HG02623 (cell line): ENCODE results near the gene SMC3.
A peak's percentile ranks its signal among the peaks of the same experiment; 100 is the strongest.

Source experiments
- ATAC-seq: cut with Tn5 transposase; IDR thresholded peaks from one replicate; pipeline ENCODE4 v1.9.1; 2021; ENCODE audit warnings: moderate library complexity; ENCODE audit not compliant: unreplicated experiment

Gene SMC3

DNA sequence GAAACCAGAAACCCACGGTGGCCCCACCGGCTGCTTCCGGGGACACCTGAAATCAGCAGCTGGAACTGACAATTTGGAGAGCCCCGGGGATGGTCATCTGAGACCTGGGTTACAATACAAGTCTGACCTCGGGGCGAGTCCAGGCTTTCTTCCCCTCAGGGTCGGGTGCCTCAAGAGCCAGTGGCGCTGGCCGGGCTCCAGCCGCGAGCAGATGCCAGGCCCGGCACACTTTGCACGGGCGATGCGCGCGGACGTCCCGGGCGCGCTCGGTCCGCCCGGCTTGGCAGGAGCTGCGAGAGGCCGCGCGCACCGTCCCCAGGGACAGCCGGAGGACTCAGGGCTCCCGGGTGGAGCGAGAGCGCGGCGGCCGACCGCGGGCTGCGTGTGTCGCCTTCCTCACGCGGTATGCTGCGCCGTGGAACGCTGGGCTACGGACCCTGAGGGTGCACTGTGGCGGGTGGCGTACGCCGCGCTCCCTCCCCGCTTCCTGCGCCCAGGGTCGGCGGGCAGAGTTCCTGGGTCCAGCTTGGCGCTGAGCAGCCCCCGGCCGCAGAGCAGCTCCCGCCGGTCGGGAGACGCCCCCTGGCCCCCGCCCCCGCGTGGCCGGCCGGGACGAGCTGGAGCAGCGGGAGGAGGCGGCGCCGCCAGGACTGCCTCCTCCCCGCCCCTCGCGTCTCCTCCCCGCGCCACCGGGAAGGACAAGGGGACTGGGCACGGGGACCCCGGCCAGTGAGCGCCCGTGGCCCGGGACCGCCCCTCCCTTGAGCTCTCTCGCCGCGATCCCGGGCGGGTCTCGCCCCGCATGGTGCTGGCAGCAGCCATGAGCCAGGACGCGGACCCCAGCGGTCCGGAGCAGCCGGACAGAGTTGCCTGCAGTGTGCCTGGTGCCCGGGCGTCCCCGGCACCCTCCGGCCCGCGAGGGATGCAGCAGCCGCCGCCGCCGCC, 76.4 kb downstream of the SMC3 start, which contains the start of gene RBM20:
Gene RBM20 (plus strand): TSS at position 684 of the 945 bp plus-strand sequence. CDS start 119 bp downstream, at position 803.
- no peak for ATAC-seq

DNA sequence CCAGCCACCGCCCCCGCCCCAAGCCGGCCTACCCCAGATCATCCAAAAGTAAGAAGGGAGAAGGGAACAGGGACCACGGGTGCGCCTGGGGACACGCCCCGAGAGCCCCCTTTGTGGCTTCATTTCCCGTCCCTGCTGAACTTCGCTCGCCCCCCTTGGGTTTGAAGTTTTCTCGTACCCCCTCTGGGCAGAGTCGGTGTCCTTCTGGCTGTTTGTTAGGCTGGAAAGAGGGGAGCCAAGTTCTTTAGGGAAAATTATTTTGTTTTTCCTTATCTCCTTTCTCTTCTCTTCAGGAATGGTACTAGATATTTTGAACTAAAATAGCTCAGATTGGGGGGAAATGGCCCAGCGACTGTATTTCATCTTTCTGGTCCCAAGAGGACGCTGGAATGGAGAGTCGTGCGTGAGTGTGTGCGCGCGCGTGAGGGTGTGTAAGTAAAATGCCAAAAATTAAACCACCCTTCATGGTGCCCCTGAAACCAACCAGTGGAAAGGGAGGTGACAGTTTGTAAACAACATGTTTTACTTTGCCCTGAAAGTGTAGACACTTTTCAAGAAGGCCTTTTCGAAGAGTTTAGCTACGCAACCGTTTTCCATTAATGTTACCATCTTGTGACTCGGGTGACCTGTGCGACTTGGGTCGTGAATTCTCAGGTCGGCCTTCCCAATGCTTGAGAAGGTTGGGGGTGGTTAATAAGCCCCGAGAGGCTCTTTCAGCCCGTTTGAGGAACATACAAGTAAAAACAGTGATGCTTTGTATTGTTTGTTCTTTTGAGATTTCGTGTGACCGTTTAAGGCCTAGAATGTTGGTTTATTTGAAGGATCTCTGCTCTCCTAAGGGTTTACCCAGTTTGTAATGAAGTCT, 77.3 kb downstream of the SMC3 start:
- ATAC-seq = no peak

DNA sequence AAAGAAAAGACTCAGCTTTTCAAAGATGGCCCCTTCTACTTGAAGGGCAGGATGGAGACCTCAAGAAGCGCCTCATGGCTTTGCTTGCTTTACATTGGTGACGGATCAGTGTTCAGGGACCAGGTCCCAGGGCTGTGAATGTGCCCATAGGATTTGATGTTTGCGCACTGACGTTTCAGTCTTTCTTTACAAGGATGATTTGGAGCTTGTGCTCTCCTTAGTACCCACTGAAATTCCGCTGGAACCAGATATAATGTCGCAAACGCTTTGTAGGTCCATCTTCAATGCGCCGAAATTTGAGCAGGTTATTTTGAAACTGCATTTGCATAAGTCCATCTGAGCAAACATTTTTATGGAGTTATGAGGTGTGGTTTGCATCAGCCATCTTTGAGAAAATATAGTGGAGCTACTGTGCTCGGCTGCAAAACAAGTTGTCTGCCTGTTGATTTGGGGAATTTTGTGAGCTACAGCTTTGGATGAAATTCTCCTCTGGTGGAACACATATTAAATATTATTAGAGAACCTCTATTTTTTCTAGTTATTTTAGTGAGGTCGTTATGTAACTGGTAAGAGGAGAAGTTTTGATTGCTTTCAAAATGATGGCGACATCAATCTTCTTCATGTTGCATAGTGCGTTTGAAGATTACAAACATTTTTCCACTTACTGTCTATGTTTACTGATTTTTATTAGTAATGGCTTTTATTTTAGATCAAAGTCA, 79.1 kb downstream of the SMC3 start:
- no peak for ATAC-seq

DNA sequence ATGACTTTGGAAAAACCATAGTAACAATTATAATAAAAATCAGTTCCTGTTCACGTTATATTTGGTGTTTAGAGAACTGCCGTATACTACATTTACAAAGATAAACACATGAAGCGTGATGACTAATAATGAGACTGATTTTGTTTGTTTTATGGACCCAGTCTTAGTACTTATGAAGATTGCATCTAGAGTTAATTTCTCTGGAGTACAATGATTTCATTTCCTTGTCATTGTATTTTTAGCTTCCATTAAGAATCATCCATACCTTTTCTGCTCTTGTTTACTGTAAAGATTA, 79.6 kb downstream of the SMC3 start:
- ATAC-seq = no peak

DNA sequence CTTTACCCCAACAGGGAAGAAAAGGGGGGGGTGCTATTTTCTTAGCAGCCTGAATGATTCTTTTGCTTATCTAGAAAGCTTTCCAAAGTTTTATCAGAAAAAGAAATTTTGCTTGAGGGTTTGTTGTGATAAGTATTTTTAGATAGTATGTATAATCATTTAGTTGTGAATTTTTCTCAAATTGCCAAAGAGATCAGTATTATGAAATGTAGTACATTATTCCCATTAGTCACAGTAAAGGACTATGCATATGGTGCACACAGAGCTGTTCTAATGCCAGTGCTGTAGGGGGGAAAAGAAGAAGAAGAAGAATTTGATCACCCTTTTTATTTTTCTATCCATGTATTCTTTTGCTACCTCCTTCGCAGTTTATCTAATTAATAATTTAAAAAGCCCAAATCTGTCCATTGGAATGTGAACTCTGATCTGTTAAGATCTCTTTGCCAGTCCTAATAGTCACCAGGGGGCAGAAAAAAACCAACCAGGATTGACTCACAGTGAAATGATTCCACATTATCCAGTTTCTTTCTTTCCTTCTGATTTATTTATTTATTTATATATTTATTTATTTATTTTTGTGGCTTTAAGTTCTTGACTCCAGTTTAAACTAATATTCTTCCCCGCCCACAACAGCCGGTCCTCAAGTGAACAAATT, 81.3 kb downstream of the SMC3 start:
- no peak for ATAC-seq

DNA sequence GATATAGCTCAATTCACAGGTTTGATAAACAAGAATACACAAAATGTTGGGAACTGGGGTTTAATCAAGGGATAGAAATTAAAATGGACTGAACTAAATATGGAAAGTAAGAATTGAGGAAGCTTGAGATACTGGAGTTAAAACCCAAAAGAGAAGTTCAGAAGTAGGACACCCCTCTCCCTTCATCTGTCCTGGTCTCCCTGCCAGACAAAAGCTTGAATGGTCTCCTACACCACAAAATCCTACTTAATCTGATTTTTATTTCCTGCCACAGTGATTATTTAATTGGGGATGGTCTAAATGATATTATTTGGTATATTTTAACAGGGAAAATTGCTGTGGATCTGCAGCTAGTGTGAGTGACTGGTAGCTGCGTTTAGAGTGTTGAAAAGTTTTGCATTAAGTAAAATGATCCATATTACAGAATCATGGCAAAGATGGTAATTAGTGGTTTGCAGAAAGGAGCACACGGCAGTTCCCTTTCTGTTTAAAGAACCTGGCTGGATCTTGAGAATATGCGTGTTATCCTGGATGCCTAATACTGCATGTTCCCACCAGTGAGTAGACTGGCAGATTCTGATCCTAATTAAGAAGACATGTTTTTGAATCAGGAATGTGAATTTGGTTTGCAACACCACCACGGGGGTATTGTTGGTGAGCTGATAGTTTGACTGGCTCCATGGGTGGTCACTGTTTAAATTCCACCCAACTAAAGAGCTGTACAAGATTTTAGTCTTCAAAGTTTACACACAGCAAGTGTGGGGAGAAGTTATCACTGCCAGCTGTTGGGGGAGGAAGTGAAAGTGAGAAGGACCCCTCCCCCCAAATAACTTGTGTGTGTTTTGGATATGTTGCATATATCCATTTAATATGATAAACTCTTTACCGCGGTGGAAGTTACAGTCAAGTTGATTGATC, 82.1 kb downstream of the SMC3 start:
- ATAC-seq = no peak

DNA sequence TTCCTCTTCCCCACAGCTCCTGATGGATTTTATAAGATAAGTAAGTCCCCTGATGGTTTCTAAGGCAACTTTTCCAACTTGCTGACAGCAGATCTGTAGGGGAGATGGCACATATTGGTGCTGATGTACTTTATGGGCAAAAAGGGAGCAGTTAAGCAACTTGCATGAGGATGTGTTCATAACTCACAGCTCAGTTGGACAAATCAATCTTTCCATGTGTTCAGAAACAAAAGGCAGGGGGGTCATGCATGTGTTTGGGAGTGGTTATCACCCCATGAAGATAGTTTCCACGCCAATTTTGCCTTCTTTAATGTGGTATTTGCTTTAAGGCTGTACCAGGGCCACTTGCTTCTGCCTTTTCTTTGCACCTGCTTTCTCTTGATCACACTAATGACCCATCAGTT, 82.8 kb downstream of the SMC3 start:
- ATAC-seq = no peak

DNA sequence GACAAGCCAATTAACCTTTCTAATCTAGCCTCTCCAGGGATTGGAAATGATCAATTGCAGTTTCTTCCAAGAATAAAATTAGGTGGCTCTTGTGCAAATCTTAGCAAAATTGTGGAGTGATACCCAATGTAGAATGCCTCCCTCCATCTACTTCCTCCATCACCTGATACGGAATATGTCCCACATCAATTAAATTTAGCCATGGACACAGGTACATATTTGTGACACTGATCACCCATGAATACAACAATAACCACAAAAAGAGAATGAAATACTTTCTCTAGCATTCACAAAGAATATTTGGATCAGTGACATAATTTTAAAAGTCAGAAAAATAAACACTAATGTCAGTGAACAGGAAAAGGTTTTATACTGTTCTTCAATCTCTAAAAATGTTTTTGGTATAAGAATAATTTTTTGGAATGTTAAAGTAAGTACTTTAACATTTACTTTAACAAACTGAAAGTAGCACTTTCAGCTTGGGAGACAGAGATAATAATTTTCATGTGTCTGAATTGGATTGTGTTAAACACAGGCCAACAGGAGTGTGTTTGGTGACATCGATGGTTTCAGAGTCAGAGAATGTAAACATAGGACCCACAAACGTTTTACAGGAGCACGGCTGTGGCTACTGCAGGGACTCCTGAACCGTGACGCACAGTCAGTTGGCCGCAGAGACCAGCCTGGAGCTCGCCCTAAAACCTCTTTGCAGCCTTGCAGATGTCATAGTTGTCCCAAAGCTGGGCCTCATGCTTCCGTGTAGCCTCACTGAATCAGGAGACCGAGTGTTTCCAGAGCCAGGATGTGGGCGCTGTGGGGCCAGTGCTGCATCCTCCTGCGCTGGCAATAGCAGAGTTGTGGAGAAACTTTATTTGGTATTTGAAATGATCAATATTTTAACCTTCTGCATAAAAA, 83.8 kb downstream of the SMC3 start:
- peak; percentile 67 for ATAC-seq

DNA sequence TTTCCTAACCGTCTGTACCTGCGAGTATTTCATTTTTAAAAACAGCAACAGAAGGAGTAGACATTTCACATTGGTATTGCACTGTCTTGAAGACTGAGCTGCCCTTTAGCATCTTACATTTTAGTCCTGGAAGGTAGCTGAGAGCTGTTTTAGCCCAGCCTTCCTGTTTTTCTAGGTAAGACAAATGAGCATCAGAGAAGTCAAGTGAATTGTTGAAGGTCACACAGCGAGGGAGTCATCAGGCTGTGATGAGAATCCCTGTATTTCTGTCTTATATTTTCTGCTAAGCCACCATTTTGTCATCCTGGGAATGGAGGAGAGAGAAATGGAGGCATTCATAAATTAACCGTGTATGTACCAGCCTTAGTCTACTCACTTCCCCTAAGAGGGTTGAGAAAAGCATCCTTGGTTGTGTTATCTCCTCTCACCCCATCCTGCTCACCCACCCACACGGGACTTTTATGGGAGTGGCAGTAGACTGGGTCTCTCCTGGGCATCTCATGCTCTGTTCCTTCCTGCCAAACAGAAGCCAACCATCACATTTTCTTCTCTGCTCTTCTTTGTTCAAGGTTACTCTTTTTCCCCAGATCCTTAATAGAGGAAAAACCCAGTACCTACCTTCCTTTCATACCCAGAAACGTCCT, 85.1 kb downstream of the SMC3 start:
- no peak for ATAC-seq
